Body of pancreas (tissue), 4 donors: ENCODE data around the gene SIRT7.

Source experiments
- POLR2A ChIP-seq, 3 donors: fragments of 450-650 bp; IDR thresholded peaks; one replicate each; pipeline ENCODE4 v1.6.1; 2016; ENCODE audit warnings: antibody characterized with exemption in 3 of 3, mild to moderate bottlenecking in 2 of 3
- TF ChIP-seq, protein P1 (sequence below), 7 experiments: fragments of 450-650 bp in 4 of 7; fragments of 200-600 bp in 3 of 7; sonication (generic) in 3 of 7; IDR thresholded peaks; one replicate each; pipeline ENCODE4 v1.5.1; 2016 to 2019; ENCODE audit warnings: antibody characterized with exemption in 7 of 7

DNA sequence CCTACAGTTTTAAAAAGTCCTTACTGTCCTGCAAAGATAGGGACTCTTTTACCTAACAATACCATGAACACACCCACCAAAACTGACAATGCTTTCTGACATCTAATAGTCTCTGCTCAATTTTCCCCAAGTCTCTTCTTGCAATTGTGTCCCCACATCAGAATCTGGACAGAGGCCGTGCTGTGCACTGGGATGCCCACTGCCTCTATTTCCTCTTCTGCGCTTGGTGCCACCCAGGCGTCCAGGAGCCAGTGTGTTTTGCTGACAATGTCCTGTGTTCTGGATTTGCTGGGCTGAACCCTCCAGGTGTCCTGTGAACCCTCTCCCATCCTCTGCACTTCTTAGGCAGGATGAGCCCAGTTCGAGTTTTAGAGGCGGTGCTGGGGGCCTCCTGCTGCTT, 40.4 kb downstream of the SIRT7 start:
- no peak for TF ChIP-seq POLR2A (IDR thresholded peaks at IDR 0.05)
- TF ChIP-seq, protein P1, sequence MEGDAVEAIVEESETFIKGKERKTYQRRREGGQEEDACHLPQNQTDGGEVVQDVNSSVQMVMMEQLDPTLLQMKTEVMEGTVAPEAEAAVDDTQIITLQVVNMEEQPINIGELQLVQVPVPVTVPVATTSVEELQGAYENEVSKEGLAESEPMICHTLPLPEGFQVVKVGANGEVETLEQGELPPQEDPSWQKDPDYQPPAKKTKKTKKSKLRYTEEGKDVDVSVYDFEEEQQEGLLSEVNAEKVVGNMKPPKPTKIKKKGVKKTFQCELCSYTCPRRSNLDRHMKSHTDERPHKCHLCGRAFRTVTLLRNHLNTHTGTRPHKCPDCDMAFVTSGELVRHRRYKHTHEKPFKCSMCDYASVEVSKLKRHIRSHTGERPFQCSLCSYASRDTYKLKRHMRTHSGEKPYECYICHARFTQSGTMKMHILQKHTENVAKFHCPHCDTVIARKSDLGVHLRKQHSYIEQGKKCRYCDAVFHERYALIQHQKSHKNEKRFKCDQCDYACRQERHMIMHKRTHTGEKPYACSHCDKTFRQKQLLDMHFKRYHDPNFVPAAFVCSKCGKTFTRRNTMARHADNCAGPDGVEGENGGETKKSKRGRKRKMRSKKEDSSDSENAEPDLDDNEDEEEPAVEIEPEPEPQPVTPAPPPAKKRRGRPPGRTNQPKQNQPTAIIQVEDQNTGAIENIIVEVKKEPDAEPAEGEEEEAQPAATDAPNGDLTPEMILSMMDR (IDR thresholded peaks at IDR 0.05) = no peak
